Endothelial cell of umbilical vein (primary cell): Measurements from ENCODE around the gene UNC13D. TPM values are rescaled to one million over a fixed set of nuclear protein-coding genes. Genes with fewer than 3 reads are reported as not detected.

Source experiments
- BruUV-seq: library from RNA; stranded (reverse); fragments of 400-500 nt; replicated peaks from 2 replicates; lab custom pipeline; 2021; lab: Mats Ljungman, UMichigan
- CTCF ChIA-PET: fragments of 300-600, 350-600 bp; sonication (Branson Sonifier 250); formaldehyde crosslinking; loops from one replicate; lab custom pipeline; 2021; ENCODE audit warnings: antibody characterized with exemption, inconsistent platforms; lab: Charles Lee
- POLR2A ChIA-PET: fragments of 300-600, 350-600 bp; sonication (Branson Sonifier 250); formaldehyde crosslinking; loops from one replicate; lab custom pipeline; 2021; ENCODE audit warnings: antibody characterized with exemption, inconsistent platforms; lab: Charles Lee
- DNase-seq: peaks from one replicate; pipeline ENCODE4 v3.0.0-alpha.2; 2011; ENCODE audit warnings: low read depth, low spot score
- FAIRE-seq: peaks from 2 replicates; lab custom pipeline; 2011; peaks lifted over from hg19 to GRCh38; lab: Jason Lieb, UNC
- H2AFZ ChIP-seq: 2 replicates; pipeline ENCODE4 v1.6.0; 2012; ENCODE audit warnings: low read depth, low read length, control low read depth, inconsistent platforms
- H3K27ac ChIP-seq: 2 replicates; pipeline ENCODE4 v1.5.1; 2011; ENCODE audit warnings: low read depth, mild to moderate bottlenecking, control low read depth, low read length, moderate library complexity; ENCODE audit not compliant: insufficient read depth
- H3K27me3 ChIP-seq, 2 experiments: 2 replicates each; pipeline versions ENCODE4 v1.6.0 to v1.6.1; 2011; ENCODE audit warnings: low read length in 2 of 2, mixed read lengths in 1 of 2; ENCODE audit not compliant: control insufficient read depth in 2 of 2, insufficient read depth in 2 of 2
- H3K36me3 ChIP-seq, 2 experiments: 2 replicates in 1 of 2; 3 replicates in 1 of 2; pipeline ENCODE4 v1.5.1; 2011; ENCODE audit warnings: low read length in 2 of 2, mild to moderate bottlenecking in 1 of 2, moderate library complexity in 1 of 2; ENCODE audit not compliant: control insufficient read depth in 2 of 2, insufficient read depth in 2 of 2; ENCODE audit errors: extremely low read depth in 1 of 2
- H3K4me1 ChIP-seq: 3 replicates; pipeline ENCODE4 v1.5.1; 2011; ENCODE audit warnings: mild to moderate bottlenecking, low read length; ENCODE audit not compliant: control insufficient read depth, insufficient read depth; ENCODE audit errors: extremely low read depth
- H3K4me2 ChIP-seq: 2 replicates; pipeline ENCODE4 v1.6.1; 2011; ENCODE audit warnings: low read length, control low read depth, mixed read lengths; ENCODE audit not compliant: insufficient read depth
- H3K4me3 ChIP-seq, 3 experiments: fragments of 200-600 bp in 1 of 3; sonication (generic), shearing (Covaris generic) in 1 of 3; replicated peaks in 1 of 3; 2 replicates each; pipeline ENCODE4 v1.5.1; 2011 to 2016; ENCODE audit warnings: control low read depth in 3 of 3, low read length in 3 of 3, mild to moderate bottlenecking in 2 of 3, inconsistent platforms in 1 of 3, low read depth in 1 of 3, moderate library complexity in 1 of 3; ENCODE audit not compliant: insufficient read depth in 1 of 3
- H3K79me2 ChIP-seq: 2 replicates; pipeline ENCODE4 v1.6.0; 2012; ENCODE audit warnings: low read length, inconsistent platforms; ENCODE audit not compliant: control insufficient read depth, insufficient read depth
- H3K9ac ChIP-seq: replicated peaks from 2 replicates; pipeline ENCODE3; 2011; ENCODE audit warnings: low read length, control low read depth; ENCODE audit not compliant: insufficient read depth; ENCODE audit errors: extremely low read depth
- H3K9me1 ChIP-seq: replicated peaks from 3 replicates; pipeline ENCODE4 v1.6.0; 2011; ENCODE audit warnings: mild to moderate bottlenecking, low read length; ENCODE audit not compliant: control insufficient read depth, insufficient read depth; ENCODE audit errors: extremely low read depth
- H3K9me3 ChIP-seq: replicated peaks from 2 replicates; pipeline ENCODE4 v1.5.1; 2012; ENCODE audit warnings: low read length, inconsistent platforms; ENCODE audit not compliant: control insufficient read depth, insufficient read depth
- H4K20me1 ChIP-seq: replicated peaks from 2 replicates; pipeline ENCODE3; 2011; ENCODE audit warnings: mild to moderate bottlenecking, low read length; ENCODE audit not compliant: control insufficient read depth, insufficient read depth; ENCODE audit errors: extremely low read depth
- CTCF ChIP-seq, 2 donors: IDR thresholded peaks; 1 replicate in 1 of 2; 2 replicates in 1 of 2; pipeline ENCODE4 v1.5.1; 2011; ENCODE audit warnings: low read length in 2 of 2, mild to moderate bottlenecking in 2 of 2, moderate library complexity in 2 of 2, control low read depth in 1 of 2, inconsistent platforms in 1 of 2, low read depth in 1 of 2; ENCODE audit not compliant: insufficient read depth in 1 of 2; ENCODE audit errors: extremely low read depth in 1 of 2
- EZH2 ChIP-seq: IDR thresholded peaks from 2 replicates; pipeline ENCODE4 v1.6.1; 2012; ENCODE audit warnings: borderline replicate concordance, low read depth, mild to moderate bottlenecking, moderate library complexity, low read length, inconsistent platforms; ENCODE audit not compliant: severe bottlenecking
- FOS ChIP-seq: IDR thresholded peaks from 2 replicates; pipeline ENCODE4 v1.6.1; 2011; ENCODE audit warnings: mild to moderate bottlenecking, low read length, moderate library complexity, borderline replicate concordance; ENCODE audit not compliant: insufficient read depth
- GATA2 ChIP-seq: IDR thresholded peaks from 2 replicates; pipeline ENCODE4 v1.7.0; 2011; ENCODE audit warnings: low read depth, mild to moderate bottlenecking, moderate library complexity, mixed read lengths, low read length; ENCODE audit not compliant: insufficient read length, insufficient read depth
- JUN ChIP-seq: IDR thresholded peaks from 2 replicates; pipeline ENCODE4 v1.6.1; 2011; ENCODE audit warnings: borderline replicate concordance, low read depth; ENCODE audit not compliant: insufficient read length, insufficient read depth
- MYC ChIP-seq: IDR thresholded peaks from one replicate; pipeline ENCODE4 v1.6.1; 2011; ENCODE audit warnings: mild to moderate bottlenecking, low read depth, low read length
- POLR2A ChIP-seq: IDR thresholded peaks from 2 replicates; pipeline ENCODE4 v1.6.1; 2012; ENCODE audit warnings: low read depth, mild to moderate bottlenecking, control low read depth, low read length
- POLR2AphosphoS5 ChIP-seq: IDR thresholded peaks from 2 replicates; pipeline ENCODE4 v1.6.1; 2012; ENCODE audit warnings: low read depth, mild to moderate bottlenecking, control low read depth, low read length, moderate library complexity; ENCODE audit not compliant: insufficient read depth
- dilution Hi-C: fragments of 300-500 bp; cut with MboI; formaldehyde crosslinking; loops from one replicate; pipeline ENCODE4 v1.15.0; 2019; ENCODE audit warnings: low sequenced_read_pairs; ENCODE audit not compliant: extremely low pct_ligation_motif_present
- intact Hi-C: fragments of 100-400 bp; cut with micrococcal nuclease; formaldehyde crosslinking; loops from one replicate; pipeline ENCODE4 v1.10.0; 2022
- polyA plus RNA-seq, 4 experiments: library from polyadenylated mRNA; depleted of rRNA in 3 of 4; stranded (reverse) in 3 of 4; unstranded in 1 of 4; fragments of >200 nt; gene quantifications; 2 replicates each; pipeline versions ENCODE4 v1.2.1 to v1.2.3, GENCODE V29; 2011 to 2012; ENCODE audit warnings: missing spikeins in 1 of 4
- total RNA-seq: library from RNA; stranded (reverse); gene quantifications from 2 replicates; pipeline ENCODE4 v1.2.3, GENCODE V29; 2021
- TF ChIP-seq, protein P1 (sequence below): IDR thresholded peaks from 2 replicates; pipeline ENCODE4 v1.6.1; 2011; ENCODE audit not compliant: insufficient read depth, insufficient read length

Gene UNC13D
- total and polyA plus RNA-seq, 2 donors (not counting 3 experiments of a cell fraction or from before 2014, with no cell fraction given), result 6.9 to 14.9 TPM

DNA sequence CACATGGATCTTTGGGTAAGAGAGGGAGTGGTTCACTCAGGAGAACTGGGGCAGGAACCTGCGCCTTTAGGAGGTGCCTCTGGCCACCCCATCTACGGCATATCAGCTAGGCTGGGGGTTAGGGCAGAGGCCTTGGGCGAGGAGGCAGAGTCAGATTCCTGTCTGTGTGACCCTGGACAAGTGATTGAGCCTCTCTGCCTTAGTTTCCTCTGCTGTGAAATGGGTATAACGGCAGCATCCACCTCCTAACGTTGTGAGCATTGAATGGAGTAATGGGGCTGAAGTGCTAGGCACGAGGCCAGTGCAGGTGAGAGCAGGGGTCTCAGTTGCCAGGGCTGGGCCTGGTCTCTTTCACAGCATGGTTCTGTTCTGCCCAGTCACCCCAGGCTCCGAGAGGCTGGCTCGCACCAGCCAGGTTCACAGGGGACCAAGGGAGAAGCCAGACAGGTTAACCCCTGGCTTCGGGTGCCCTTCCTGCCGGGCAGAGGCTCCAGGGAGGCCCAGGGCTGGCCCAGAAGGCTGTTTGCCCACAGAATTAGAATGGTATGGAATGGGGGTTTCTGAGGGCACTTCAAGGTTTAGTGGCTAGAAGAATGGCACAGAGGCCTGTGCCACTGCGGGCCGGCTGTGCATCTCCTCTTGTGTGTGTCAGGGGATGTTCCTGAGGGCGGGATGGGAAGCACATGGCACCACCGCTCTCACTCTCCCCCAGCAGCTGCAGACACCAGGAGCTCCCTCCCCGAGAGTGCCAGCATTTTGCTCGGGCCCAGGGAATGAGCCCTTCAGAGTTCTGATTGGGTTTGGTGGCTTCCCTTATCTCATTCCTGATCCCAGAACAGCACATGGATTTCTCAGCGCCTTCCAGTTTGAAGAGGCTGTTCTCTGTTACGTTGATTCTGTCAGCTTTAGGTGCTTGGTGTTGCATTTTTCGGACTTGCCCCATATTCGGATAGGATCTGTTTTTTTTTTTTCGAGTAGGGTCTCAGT lies 23.8 kb downstream of the UNC13D start:
- Histone ChIP-seq H3K4me2 (no peak overlapping the region), H3K4me1 (peaks cover under 1% of the 10 kb centered on the region), H3K79me2 (no peaks in the 10 kb centered on the region), H3K27ac (no peak overlapping the region), H3K9me1 (no peaks in the 10 kb centered on the region), H3K4me3 (no peak overlapping the region), H3K36me3 (peaks cover 0 to 49% of the 10 kb centered on the region in 2 experiments), H3K27me3 (no peaks in the 10 kb centered on the region), H2AFZ (no peak overlapping the region), H4K20me1 (no peaks in the 10 kb centered on the region), H3K9me3 (no peaks in the 10 kb centered on the region), H3K9ac (no peak overlapping the region)
- DNase-seq, result no peak
- BruUV-seq, result no TSS peak
- TF ChIP-seq MYC (no peak), JUN (no peak), FOS (no peak), POLR2A (no peak), EZH2 (no peak), CTCF (IDR thresholded peaks at IDR 0.05; ENCODE audit: extremely low read depth in 1 of 2, insufficient read depth in 1 of 2, low read depth in 1 of 2, low read length in 2 of 2) (no peak), GATA2 (no peak), POLR2AphosphoS5 (no peak)
- TF ChIP-seq, protein P1, sequence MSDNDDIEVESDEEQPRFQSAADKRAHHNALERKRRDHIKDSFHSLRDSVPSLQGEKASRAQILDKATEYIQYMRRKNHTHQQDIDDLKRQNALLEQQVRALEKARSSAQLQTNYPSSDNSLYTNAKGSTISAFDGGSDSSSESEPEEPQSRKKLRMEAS, result no peak
- POLR2A ChIA-PET, result interaction anchor here (0.6 kb wide), 1 partner anchor 19 kb away, joined by 3 read pairs; no protein-coding TSS in a partner anchor
- no peak for FAIRE-seq
- dilution Hi-C loops (no loop called here), intact Hi-C loops (no loop called here)
- CTCF ChIA-PET, result interaction anchor here (1.1 kb wide), 1 partner anchor 10 kb away, joined by 3 read pairs; no protein-coding TSS in a partner anchor
